Effector memory CD8-positive, alpha-beta T cell (primary cell): Measurements from ENCODE around the gene ZNF668.
"Not testable (repeated sequence)": the region's sequence is repeated elsewhere in the genome, so short reads cannot be mapped to it uniquely, and the experiment has no call there.

Source experiments
- ATAC-seq: fragments of 150-1000 bp; cut with Tn5 transposase; replicated peaks from 2 replicates; pipeline ENCODE4 v1.10.0; 2021; ENCODE audit warnings: mild to moderate bottlenecking, moderate library complexity
- DNase-seq, 3 experiments: peaks; one replicate each; pipeline ENCODE4 v3.0.0; 2021
- H3K27ac Mint-ChIP-seq, 2 donors: one replicate each; pipeline ENCODE4 v1.8.0; 2022; ENCODE audit warnings: mild to moderate bottlenecking in 2 of 2, mixed read lengths in 2 of 2, moderate library complexity in 2 of 2
- H3K27me3 Mint-ChIP-seq, 2 donors: one replicate each; pipeline ENCODE4 v1.8.0; 2022; ENCODE audit warnings: mixed read lengths in 2 of 2
- H3K36me3 Mint-ChIP-seq: one replicate; pipeline ENCODE4 v1.8.0; 2022; ENCODE audit warnings: mild to moderate bottlenecking, moderate library complexity, mixed read lengths; ENCODE audit not compliant: insufficient read depth
- H3K4me1 Mint-ChIP-seq, 2 donors: one replicate each; pipeline ENCODE4 v1.8.0; 2022; ENCODE audit warnings: low read depth in 2 of 2, mixed read lengths in 2 of 2
- H3K4me3 Mint-ChIP-seq, 2 donors: one replicate each; pipeline ENCODE4 v1.8.0; 2022; ENCODE audit warnings: mild to moderate bottlenecking in 2 of 2, mixed read lengths in 2 of 2, moderate library complexity in 2 of 2
- H3K9me3 Mint-ChIP-seq, 2 donors: one replicate each; pipeline ENCODE4 v1.8.0; 2022; ENCODE audit warnings: mixed read lengths in 2 of 2

ZNF668 gene

DNA sequence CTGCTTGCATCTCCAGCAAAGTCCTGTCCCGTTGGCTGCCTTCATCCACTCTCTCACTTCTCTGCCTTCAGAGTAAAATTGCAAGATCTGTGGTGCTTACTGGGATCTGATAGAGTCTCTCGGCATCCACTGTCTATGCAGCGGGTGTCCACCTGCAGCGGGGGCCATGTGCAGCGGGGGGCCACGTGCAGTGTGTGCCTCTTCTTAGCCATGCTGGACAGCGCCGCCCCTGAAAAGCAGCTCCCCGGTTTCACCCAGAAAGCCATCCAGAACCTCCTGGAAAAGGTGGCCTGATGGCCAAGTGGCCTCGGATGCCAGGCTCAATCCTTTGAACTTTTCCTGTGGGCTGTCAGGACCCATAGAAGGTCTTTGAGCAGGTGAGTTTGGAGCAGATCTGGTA is 31.2 kb downstream of the ZNF668 start:
- Mint-ChIP-seq H3K36me3 (peaks cover 24% of the 10 kb centered on the region), H3K27ac (no peak overlapping the region), H3K4me1 (no peaks in the 10 kb centered on the region), H3K4me3 (no peak overlapping the region), H3K9me3 (no peaks in the 10 kb centered on the region), H3K27me3 (no peaks in the 10 kb centered on the region)
- no peak for ATAC-seq
- DNase-seq: no peak

DNA sequence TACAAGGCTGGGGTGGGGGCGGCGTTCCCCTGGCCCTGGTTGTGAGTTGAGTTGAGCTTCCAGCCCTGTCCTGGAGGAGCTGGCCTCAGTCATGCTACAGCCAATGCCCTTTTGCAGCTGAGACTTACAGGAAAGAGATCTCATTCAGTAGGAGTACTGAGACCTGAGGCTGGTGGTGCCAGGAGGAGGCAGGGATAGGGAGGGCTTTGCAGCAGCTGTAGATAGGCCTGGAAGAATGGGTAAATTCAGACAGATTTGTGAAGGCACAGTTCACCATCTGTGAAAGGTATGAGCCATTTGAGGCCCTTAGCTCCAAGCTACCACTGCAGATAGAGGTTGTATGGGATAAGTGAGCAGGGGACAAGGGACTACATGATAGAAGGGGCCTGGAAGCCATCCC is 35.0 kb downstream of the ZNF668 start:
- ATAC-seq (no peak), DNase-seq (no peak)
- Mint-ChIP-seq H3K27ac (peak overlapping the region in 1 of 2 donors; percentile 78), H3K9me3 (no peaks in the 10 kb centered on the region), H3K4me1 (peaks cover 7 to 14% of the 10 kb centered on the region in 2 donors), H3K4me3 (no peak overlapping the region), H3K27me3 (no peaks in the 10 kb centered on the region), H3K36me3 (peaks cover 45% of the 10 kb centered on the region)

DNA sequence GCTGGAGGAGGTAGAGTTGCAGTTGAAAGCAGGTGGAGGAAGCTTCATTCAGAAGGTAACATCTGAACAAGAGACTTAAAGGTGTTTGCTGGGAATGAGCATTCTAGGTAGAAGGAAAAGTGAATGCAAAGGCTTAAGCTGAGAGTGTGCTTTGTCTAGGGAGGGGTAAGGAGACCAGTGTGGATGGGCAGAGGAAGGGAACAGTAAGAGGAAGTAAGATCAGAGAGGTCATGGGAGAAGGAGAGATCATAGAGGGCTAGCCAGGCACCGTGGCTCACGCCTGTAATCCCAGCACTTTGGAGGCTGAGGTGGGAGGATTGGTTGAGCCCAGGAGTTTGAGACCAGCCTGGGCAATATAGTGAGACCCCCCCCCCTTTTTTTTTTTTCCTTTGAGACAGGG is 37.3 kb downstream of the ZNF668 start:
- Mint-ChIP-seq H3K27ac (peak overlapping the region in 1 of 2 donors; percentile 6), H3K9me3 (no peaks in the 10 kb centered on the region), H3K4me3 (no peak overlapping the region), H3K36me3 (peaks cover 57% of the 10 kb centered on the region), H3K4me1 (peaks cover 18% of the 10 kb centered on the region in 2 donors), H3K27me3 (no peaks in the 10 kb centered on the region)
- DNase-seq (no peak), ATAC-seq (no peak)

DNA sequence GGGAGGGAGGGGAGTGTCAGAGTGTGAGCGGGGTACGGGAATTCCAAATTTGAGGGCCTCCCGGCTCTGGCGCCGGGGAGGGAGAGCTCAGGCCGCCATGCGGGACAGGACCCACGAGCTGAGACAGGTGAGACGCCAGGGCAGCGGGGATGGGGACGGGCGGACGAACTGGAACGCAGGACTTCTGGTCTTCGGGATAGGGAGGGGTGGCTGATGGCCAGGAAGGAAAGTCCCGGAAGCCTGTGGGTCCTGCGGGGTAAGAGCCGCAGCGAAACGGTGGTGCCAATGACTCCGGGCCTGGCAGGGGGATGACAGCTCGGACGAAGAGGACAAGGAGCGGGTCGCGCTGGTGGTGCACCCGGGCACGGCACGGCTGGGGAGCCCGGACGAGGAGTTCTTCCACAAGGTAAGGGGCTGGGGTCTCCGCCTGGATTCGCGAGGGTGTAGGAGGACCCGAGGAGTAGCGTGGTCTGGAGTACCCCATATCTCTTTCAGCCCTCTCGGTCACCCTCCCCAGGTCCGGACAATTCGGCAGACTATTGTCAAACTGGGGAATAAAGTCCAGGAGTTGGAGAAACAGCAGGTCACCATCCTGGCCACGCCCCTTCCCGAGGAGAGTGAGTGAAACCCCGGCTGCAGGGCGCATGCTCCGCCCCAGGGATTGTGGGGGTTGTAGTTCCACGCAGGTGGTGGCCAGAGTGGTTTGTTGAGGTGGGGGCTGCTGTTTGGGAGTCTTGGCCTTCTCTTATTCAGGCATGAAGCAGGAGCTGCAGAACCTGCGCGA is 40.1 kb downstream of the ZNF668 start:
- H3K36me3 Mint-ChIP-seq: peaks cover 36% of the 10 kb centered on the region

DNA sequence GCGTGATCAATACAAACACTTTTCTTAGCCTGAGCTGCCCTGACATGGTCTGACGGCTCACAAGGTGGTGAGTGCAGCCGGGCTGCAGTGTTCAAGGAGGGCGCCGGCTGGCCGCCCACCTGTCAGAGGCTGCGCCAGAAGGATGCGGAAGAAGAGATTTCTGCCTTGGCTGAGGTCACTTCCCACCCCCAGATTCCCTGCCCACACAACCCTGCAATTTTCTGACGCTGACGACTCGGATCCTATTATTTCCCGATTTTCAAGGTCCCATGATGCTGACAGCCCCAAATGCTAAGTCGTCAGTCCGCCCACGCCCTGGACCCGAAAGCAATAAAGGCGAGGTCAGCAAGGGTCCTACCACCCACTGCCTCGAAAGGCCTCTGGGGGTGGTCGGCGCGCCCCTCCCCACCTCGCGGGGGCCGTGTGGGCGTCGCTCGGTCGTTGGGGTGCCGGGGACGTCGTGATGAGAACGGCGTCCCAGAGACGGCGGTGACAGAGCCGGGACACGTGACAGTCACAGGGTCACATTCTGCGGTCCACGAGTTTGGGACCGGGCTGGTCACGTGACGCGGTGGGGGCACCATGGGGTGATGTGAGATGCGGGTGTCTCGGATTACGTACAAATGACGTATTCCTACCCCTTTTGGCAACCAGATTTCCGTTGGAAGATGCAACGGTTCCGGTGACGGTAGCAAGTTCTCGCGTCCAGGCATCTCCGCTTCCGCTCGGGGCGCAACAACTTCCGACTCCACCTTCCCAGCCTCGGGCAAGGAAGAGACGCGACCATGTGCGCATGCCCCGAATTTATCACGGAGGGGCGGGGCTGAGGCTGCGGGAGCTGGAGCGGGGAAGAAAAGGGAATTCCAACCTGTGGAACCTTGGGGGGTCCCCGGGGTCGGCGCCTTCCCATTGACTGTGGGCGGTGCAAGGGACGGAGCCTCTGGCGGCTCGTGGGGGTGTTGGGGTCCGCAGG is 41.0 kb downstream of the ZNF668 start, which contains the start of gene STX4:
TSS of gene STX4 (plus strand) at position 823 of the 973 bp plus-strand sequence. CDS start 248 bp downstream, outside the sequence.
- ATAC-seq: peak; percentile 81
- Mint-ChIP-seq H3K27ac (peak within 1 kb of the TSS; percentile 95 to 96), H3K4me1 (peaks cover 18 to 19% of the 10 kb centered on the region in 2 donors), H3K4me3 (peak within 1 kb of the TSS; percentile 99 to 100), H3K36me3 (peaks cover 36% of the 10 kb centered on the region), H3K9me3 (no peaks in the 10 kb centered on the region), H3K27me3 (no peaks in the 10 kb centered on the region)
- peak; percentile 96 to 98 (median 96) for DNase-seq

More for the DNA sequence above, 40.1 kb downstream of the ZNF668 start:
- Mint-ChIP-seq H3K4me1 (peaks cover 18 to 19% of the 10 kb centered on the region in 2 donors), H3K9me3 (no peaks in the 10 kb centered on the region), H3K27me3 (no peaks in the 10 kb centered on the region), H3K4me3 (peak overlapping the region; percentile 99 to 100), H3K27ac (peak overlapping the region; percentile 95 to 96)
- ATAC-seq: peak; percentile 16
- DNase-seq: peak; percentile 79 to 82 (median 81)

DNA sequence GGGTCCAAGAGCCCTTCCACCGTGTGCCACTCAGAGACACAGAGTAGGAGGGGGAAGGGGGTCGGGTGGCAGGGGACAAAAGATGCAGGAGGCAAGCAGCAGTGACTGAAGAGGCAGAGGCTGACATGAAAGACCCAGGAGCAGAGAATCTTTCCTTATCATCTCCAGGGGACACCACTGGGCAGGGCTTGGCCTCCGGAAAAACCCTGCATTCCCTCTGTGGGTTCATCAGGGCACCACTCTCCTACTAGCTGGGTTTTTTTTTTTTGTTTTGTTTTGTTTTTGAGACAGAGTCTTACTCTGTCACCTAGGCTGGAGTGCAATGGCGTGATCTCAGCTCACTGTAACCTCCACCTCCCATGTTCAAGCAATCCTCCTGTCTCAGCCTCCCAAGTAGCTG is 42.8 kb downstream of the ZNF668 start:
- H3K27ac Mint-ChIP-seq: peak overlapping the region; percentile 35 to 49
- H3K36me3 Mint-ChIP-seq: peaks cover 26% of the 10 kb centered on the region
- no peak overlapping the region for H3K4me3 Mint-ChIP-seq
- H3K9me3 Mint-ChIP-seq: no peaks in the 10 kb centered on the region
- H3K4me1 Mint-ChIP-seq: peaks cover 14 to 19% of the 10 kb centered on the region in 2 donors
- no peaks in the 10 kb centered on the region for H3K27me3 Mint-ChIP-seq
- DNase-seq (no peak), ATAC-seq (no peak)

DNA sequence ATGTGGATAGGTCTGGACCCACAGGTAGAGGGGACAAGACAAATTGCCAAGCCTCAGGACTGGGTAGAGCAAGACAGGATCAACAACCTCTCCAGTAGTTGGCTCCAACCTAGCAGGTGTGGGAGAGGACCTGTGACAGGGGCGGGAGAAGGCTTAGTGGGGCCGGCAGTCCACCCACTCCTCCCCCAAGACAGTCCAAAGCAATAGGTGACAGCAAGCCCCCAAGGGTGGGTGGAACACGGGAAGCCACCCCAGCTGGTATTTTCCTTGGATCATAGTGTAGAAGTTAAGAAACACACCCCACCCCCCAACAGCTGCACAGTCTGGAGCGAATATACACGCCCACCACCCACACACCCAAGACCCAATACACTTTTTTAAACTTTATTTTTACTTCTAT is 44.8 kb downstream of the ZNF668 start:
- peak overlapping the region in 1 of 2 donors; percentile 29 for H3K27ac Mint-ChIP-seq
- no peak for ATAC-seq
- peaks cover 7 to 16% of the 10 kb centered on the region in 2 donors for H3K4me1 Mint-ChIP-seq

DNA sequence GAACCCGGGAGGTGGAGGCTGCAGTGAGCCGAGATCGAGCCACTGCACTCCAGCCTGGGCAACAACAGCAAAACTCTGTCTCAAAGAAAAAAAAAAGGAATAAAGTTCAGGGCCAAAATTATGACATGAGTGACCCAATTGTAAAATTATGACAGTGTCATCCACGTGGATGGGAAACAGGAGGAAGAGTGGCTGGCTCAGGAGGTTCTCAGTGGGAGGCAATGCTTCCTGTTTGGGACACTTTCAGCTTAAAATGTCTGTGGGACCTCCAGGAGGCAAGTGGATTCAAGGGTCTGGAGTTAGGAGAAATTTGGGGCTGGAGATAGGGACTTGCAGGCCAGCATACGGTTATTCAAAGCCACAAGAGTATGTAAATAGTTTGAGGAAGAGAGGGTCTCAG is 48.7 kb downstream of the ZNF668 start:
- Mint-ChIP-seq H3K4me1 (no peaks in the 10 kb centered on the region), H3K4me3 (no peak overlapping the region), H3K9me3 (no peaks in the 10 kb centered on the region), H3K27ac (no peak overlapping the region), H3K36me3 (peaks cover 4% of the 10 kb centered on the region), H3K27me3 (no peaks in the 10 kb centered on the region)
- no peak for ATAC-seq
- DNase-seq: no peak

More for the DNA sequence above, 44.8 kb downstream of the ZNF668 start:
- no peaks in the 10 kb centered on the region for H3K9me3 Mint-ChIP-seq
- H3K27me3 Mint-ChIP-seq: no peaks in the 10 kb centered on the region
- no peak for DNase-seq
- H3K4me3 Mint-ChIP-seq: no peak overlapping the region
- H3K36me3 Mint-ChIP-seq: peaks cover 17% of the 10 kb centered on the region

DNA sequence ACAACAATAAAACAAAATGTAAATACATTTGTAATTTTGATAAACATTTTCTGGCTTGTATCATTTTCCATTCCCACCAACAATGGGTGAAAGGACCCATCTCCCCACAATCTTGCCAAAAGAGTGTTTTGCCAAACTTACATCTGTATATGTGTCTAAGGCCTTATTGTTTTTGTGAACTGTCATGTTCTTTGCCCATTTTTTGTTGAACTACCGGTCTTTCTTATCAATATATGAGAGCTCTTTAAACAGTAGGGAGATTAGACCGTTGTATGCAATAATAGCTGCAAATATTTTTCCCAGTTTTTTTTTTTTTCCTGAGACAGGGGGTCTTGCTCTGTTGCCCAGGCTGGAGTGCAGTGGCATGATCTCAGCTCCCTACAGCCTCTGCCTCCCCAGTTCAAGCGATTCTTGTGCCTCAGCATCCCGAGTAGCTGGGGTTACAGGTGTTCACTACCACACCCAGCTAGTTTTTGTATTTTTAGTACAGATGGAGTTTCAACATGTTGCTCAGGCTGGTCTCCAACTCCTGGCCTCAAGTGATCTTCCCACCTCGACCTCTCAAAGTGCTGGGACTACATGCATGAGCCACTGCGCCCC is 50.3 kb downstream of the ZNF668 start:
- Mint-ChIP-seq H3K9me3 (no peaks in the 10 kb centered on the region), H3K27me3 (no peaks in the 10 kb centered on the region), H3K4me3 (no peak overlapping the region), H3K27ac (no peak overlapping the region), H3K4me1 (no peaks in the 10 kb centered on the region), H3K36me3 (peaks cover 4% of the 10 kb centered on the region)
- DNase-seq (no peak), ATAC-seq (no peak)

DNA sequence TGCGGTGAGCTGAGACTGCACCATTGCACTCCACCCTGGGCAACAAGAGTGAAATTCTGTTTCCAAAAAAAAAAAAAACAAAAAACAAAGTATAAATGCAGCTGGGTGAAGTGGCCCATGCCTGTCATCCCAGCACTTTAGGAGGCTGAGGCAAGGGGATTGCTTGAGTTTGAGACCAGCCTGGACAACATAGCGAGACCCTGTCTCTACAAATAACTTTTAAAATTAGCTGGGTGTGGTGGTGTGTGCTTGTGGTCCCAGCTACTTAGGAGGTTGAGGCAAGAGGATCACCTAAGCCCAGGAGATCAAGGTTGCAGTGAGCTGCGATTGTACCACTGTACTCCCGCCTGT is 50.8 kb downstream of the ZNF668 start:
- DNase-seq (no peak), ATAC-seq (no peak)
- H3K27ac Mint-ChIP-seq: no peak overlapping the region
- H3K36me3 Mint-ChIP-seq: peaks cover 4% of the 10 kb centered on the region
- no peaks in the 10 kb centered on the region for H3K9me3 Mint-ChIP-seq
- H3K4me3 Mint-ChIP-seq: no peak overlapping the region
- H3K27me3 Mint-ChIP-seq: no peaks in the 10 kb centered on the region
- no peaks in the 10 kb centered on the region for H3K4me1 Mint-ChIP-seq

DNA sequence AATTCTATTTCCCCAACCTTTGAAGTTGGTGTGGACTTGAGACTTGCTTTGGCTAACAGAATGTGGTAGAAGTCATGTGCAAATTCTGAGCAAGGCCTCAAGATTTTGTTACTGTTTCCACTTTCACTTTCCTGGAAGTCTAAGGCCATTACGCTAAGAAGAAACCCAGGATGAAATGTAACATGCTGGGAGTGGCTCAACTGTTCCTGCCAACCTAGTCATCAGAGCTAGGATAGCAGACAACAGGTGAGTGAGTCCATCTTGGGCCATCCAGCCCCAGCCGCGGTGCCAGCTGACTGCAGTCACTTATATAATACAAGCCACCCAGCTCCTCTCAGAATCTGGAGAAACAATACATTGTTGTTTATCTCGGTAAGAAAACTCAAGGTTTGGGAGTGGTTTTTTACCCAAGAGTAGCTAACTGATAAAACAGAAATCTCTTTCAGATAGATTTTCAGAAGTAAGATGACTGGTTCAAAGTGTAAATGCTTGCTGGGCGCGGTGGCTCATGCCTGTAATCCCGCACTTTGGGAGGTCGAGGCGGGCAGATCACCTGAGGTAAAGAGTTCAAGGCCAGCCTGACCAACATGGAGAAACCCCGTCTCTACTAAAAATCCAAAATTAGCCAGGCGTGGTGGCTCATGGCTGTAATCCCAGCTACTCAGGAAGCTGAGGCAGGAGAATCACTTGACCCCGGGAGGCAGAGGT is 51.3 kb downstream of the ZNF668 start:
- Mint-ChIP-seq H3K4me3 (no peak overlapping the region), H3K4me1 (no peaks in the 10 kb centered on the region), H3K9me3 (no peaks in the 10 kb centered on the region), H3K36me3 (peaks cover 4% of the 10 kb centered on the region), H3K27ac (no peak overlapping the region), H3K27me3 (no peaks in the 10 kb centered on the region)
- no peak for ATAC-seq
- DNase-seq: no peak

DNA sequence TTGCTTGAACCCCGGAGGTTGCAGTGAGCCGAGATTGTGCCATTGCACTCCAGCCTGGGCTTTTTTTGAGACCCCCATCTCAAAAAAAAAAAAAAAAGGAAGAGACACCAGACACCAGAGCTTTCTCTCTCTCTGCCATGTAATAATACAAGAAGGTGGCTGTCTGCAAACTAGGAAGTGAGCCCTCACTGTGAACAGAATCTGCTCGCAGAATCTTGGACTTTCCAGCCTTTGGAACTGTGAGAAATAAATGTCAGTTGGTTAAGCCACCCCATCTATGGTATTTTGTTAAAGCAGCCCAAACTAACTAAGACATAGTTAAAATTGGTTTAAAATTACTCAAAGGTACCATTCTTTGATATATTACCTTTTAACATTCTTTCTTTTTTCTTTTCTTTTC is 53.5 kb downstream of the ZNF668 start:
- no peak for ATAC-seq
- H3K27me3 Mint-ChIP-seq: peaks cover 0 to 7% of the 10 kb centered on the region in 2 donors
- no peak overlapping the region for H3K27ac Mint-ChIP-seq
- H3K9me3 Mint-ChIP-seq: no peaks in the 10 kb centered on the region
- DNase-seq: no peak
- H3K4me3 Mint-ChIP-seq: no peak overlapping the region
- no peaks in the 10 kb centered on the region for H3K4me1 Mint-ChIP-seq
- peaks cover 4% of the 10 kb centered on the region for H3K36me3 Mint-ChIP-seq

DNA sequence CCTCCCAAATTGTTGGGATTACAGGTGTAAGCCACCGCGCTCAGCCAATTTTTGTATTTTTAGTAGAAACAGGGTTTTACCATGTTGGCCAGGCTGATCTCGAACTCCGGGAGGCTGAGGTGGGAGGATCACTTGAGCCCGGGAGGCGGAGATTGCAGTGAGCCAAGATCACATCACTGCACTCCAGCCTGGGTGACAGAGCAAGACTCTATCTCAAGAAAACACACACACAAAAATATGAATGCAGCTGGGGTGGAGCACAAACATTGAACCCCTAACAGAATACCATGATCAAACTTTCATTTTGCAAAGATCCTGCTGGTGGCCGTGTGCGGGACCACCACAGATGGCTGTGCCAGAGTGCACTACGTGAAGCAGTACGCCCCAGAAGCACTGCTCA is 56.3 kb downstream of the ZNF668 start:
- not testable (repeated sequence) for H3K9me3 Mint-ChIP-seq, DNase-seq, H3K4me3 Mint-ChIP-seq, H3K27ac Mint-ChIP-seq, ATAC-seq, H3K4me1 Mint-ChIP-seq, H3K36me3 Mint-ChIP-seq
- peaks cover 12 to 32% of the 10 kb centered on the region in 2 donors for H3K27me3 Mint-ChIP-seq
